Adipocyte (in vitro differentiated cells): Measurements from ENCODE around the gene ERBB2.
A peak's percentile ranks its signal among the peaks of the same experiment; 100 is the strongest.

Experiments
- DNase-seq: peaks from one replicate; pipeline ENCODE4 v3.0.0-alpha.2; 2015; ENCODE audit warnings: low read depth
- H3K27me3 ChIP-seq: replicated peaks from 2 replicates; pipeline ENCODE4 v1.7.0; 2013; ENCODE audit warnings: mild to moderate bottlenecking, low read length, moderate library complexity; ENCODE audit not compliant: control insufficient read depth, insufficient read depth
- H3K36me3 ChIP-seq: 2 replicates; pipeline ENCODE4 v1.7.0; 2013; ENCODE audit warnings: low read length, mild to moderate bottlenecking, moderate library complexity; ENCODE audit not compliant: control insufficient read depth, insufficient read depth, severe bottlenecking
- H3K4me1 ChIP-seq: 2 replicates; pipeline ENCODE4 v1.7.0; 2013; ENCODE audit warnings: mild to moderate bottlenecking, low read length, moderate library complexity; ENCODE audit not compliant: control insufficient read depth, insufficient read depth
- H3K4me3 ChIP-seq: 2 replicates; pipeline ENCODE4 v1.7.0; 2013; ENCODE audit warnings: mild to moderate bottlenecking, low read length, moderate library complexity
- H3K9ac ChIP-seq: 2 replicates; pipeline ENCODE4 v1.7.0; 2013; ENCODE audit warnings: mild to moderate bottlenecking, low read length, moderate library complexity
- H3K9me3 ChIP-seq: 2 replicates; pipeline ENCODE4 v1.7.0; 2013; ENCODE audit warnings: mild to moderate bottlenecking, low read length, moderate library complexity; ENCODE audit not compliant: control insufficient read depth

The ERBB2 gene

DNA sequence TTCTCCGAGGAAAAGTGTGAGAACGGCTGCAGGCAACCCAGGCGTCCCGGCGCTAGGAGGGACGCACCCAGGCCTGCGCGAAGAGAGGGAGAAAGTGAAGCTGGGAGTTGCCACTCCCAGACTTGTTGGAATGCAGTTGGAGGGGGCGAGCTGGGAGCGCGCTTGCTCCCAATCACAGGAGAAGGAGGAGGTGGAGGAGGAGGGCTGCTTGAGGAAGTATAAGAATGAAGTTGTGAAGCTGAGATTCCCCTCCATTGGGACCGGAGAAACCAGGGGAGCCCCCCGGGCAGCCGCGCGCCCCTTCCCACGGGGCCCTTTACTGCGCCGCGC is at the start of gene ERBB2:
Gene ERBB2, plus strand, starts transcription at position 247 of the 330 bp plus-strand sequence. CDS start 175 bp downstream, outside the sequence.
- peak within 1 kb of the TSS; percentile 79 for H3K9ac ChIP-seq
- H3K4me1 ChIP-seq = peaks cover 8% of the 10 kb centered on the region
- no peaks in the 10 kb centered on the region for H3K27me3 ChIP-seq
- no peaks in the 10 kb centered on the region for H3K36me3 ChIP-seq
- H3K4me3 ChIP-seq = peak within 1 kb of the TSS; percentile 84
- H3K9me3 ChIP-seq = no peaks in the 10 kb centered on the region
- DNase-seq = peak; percentile 93

DNA sequence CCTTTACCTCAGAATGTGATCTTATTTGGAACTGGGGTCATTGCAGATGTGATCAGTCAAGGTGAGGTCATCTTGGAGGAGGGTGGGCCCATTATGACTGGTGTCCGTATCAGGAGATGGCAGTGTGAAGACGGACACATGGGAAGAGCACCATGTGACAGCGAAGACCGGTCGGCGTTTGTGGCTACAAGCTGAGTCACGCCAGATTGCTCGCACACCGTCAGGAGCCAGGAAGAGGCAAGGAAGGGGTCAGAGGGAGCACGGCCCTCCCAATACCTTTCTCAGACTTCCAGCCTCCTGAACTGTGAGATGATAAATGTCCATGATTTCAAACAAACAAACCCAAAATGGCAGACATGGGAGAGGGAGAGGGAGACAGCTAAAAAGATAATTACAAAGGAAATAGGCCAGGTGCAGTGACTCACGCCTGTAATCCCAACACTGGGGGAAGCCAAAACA is 49.7 kb upstream of the ERBB2 start:
- Histone ChIP-seq H3K9ac (no peak overlapping the region), H3K27me3 (no peaks in the 10 kb centered on the region)
- no peak for DNase-seq

DNA sequence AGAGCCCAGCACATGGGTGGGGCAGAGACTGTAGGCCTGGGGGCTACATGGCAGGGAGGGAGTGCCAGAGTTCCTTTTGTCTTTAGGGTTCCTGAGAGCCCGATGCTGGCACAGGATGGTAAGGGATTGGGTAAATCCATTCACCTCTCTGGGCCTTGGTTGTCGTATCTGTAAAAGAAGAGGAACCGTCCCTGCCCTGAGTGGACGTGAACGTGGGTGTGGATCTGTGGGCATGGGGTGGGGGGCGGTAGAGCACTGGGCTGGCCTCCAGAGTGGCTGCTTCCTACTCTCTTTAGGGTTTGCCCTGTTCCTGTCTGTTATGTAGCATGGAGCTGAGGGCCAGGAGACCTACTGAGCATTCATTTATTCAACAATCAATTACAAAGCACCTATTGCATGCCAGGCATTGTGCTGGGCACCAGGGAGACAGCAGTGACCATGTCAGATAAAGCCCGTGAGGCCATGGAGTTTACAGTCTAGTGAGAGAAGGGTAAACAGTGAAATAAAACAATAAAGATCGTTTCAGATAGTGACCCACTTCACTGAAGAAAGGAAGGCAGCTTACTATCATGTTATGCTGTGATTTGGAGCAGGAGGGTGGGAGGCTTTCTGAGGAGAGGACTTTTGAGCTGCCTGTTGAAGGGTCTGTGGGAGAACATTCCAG is 47.8 kb upstream of the ERBB2 start:
- no peak overlapping the region for H3K9ac ChIP-seq
- no peaks in the 10 kb centered on the region for H3K9me3 ChIP-seq
- no peak overlapping the region for H3K4me3 ChIP-seq
- DNase-seq = no peak
- H3K27me3 ChIP-seq = no peaks in the 10 kb centered on the region
- H3K4me1 ChIP-seq = no peaks in the 10 kb centered on the region
- H3K36me3 ChIP-seq = peaks cover 4% of the 10 kb centered on the region

More for the DNA sequence above, 49.7 kb upstream of the ERBB2 start:
- Histone ChIP-seq H3K4me1 (no peaks in the 10 kb centered on the region), H3K4me3 (no peak overlapping the region), H3K36me3 (peaks cover 4% of the 10 kb centered on the region), H3K9me3 (no peaks in the 10 kb centered on the region)

DNA sequence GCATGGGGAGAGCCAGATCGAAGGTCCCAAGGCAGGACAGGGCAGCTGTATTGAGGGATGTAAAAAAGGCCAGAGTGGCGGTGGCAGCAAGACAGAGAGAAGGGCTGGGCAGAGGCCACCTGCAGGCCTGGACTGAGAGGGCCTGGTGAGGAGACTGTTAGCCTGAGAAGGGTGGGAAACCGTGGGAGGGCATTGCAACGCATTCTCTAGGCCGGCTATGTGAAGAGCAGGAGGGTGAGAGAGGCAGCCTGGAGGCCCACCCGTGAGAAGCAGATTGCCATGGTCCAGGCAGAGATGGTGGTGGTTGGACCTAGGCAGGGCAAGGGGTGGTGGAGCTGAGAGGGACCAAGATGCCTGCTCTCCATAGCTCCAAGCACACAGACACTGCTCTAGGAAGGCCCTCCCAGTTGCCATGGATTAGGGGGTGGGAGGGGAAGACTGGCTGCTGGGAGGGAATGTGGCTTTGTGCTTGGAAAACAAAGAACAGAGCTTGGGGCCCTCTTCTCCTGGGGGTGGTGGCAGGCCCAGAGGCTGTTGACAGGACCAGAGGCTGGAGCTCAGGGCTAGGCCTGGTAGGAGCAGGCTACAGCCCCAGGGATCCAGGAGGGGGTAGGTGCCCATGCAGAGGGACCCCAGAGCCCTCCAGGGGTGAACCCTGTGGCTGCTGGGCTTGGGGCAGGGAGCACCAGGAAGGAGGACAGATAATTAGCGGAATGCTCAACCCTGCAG is 47.1 kb upstream of the ERBB2 start:
- Histone ChIP-seq H3K27me3 (no peaks in the 10 kb centered on the region), H3K9ac (no peak overlapping the region), H3K4me1 (no peaks in the 10 kb centered on the region), H3K36me3 (peaks cover 4% of the 10 kb centered on the region), H3K9me3 (no peaks in the 10 kb centered on the region), H3K4me3 (no peak overlapping the region)
- peak; percentile 22 for DNase-seq

DNA sequence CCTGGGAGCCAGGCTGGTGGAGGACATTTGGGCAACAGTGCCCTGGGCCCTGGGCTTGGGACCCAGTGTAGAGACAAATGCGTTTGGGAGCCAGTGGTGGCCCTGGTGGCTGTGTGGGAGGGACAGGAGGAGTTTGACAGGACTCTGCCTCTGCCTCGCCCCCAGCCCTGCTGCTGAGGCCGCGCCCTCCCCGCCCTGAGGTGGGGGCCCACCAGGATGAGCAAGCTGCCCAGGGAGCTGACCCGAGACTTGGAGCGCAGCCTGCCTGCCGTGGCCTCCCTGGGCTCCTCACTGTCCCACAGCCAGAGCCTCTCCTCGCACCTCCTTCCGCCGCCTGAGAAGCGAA is 46.6 kb upstream of the ERBB2 start:
- Histone ChIP-seq H3K36me3 (peaks cover 8% of the 10 kb centered on the region), H3K4me3 (no peak overlapping the region), H3K27me3 (no peaks in the 10 kb centered on the region), H3K9me3 (no peaks in the 10 kb centered on the region), H3K4me1 (no peaks in the 10 kb centered on the region), H3K9ac (no peak overlapping the region)
- no peak for DNase-seq

DNA sequence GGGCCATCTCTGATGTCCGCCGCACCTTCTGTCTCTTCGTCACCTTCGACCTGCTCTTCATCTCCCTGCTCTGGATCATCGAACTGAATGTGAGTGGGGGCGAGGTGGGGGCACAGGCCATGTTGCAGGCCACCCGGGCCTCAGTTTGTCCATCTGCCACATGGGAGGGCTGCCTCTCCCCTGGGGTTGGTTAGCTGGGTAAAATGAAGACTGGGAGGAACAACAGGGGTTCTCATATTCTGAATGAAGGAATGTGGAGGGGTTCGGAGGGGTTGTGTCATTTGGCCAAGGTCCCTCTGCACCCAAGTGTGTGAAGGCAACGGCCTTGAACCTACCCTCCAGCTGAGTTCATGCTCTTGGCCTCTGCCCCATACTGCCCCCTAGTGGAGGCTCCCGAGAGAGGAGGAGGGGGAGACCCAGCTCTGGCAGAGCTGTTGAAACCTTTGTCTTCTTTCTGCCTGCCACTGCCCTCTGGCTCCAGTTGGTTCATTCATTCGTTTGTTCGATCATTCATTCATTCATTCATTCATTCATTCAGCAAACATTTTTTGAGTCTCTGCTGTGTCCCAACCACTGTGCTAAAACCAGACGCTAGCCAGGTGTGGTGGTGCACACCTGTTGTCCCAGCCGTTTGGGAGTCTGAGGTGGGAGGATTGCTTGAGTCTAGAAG is 46.1 kb upstream of the ERBB2 start:
- peak; percentile 49 for DNase-seq
- H3K4me1 ChIP-seq = no peaks in the 10 kb centered on the region
- H3K9me3 ChIP-seq = no peaks in the 10 kb centered on the region
- no peak overlapping the region for H3K4me3 ChIP-seq
- peaks cover 14% of the 10 kb centered on the region for H3K36me3 ChIP-seq
- H3K9ac ChIP-seq = no peak overlapping the region
- H3K27me3 ChIP-seq = no peaks in the 10 kb centered on the region

DNA sequence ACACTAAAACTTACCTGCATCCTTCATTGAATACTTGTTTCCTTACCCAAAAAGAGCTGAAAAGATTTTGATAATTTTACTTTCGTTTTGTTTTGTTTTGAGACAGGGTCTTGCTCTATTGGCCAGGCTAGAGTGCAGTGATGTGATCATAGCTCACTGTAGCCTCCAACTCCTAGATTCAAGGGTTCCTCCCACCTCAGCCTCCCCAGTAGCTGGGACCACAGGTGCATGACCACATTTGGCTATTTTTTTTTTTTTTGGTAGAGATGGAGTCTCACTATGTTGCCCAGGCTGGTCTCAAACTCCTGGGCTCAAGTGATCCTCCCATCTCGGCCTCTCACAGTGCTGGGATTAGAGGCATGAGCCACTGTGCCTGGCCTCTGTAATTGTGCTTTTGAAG is 44.8 kb upstream of the ERBB2 start:
- no peak for DNase-seq
- no peak overlapping the region for H3K4me3 ChIP-seq
- no peaks in the 10 kb centered on the region for H3K27me3 ChIP-seq
- no peaks in the 10 kb centered on the region for H3K4me1 ChIP-seq
- peaks cover 22% of the 10 kb centered on the region for H3K36me3 ChIP-seq
- H3K9me3 ChIP-seq = no peaks in the 10 kb centered on the region
- H3K9ac ChIP-seq = no peak overlapping the region

DNA sequence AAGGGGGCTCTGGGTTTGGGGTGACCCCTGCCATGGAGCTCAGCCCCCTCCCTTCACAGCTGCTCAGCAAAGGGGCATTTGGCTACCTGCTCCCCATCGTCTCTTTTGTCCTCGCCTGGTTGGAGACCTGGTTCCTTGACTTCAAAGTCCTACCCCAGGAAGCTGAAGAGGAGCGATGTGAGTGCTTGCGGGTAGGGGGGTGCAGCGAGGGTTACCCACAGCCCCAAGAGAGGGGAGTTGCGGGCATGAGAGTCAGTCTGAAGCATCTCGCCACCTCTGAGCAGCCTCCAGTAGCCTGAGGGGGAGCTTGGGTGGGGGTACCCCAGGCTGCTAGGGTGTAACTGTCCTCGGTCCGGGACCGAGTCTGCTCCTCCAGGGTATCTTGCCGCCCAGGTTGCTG is 41.5 kb upstream of the ERBB2 start:
- H3K9me3 ChIP-seq = no peaks in the 10 kb centered on the region
- H3K27me3 ChIP-seq = no peaks in the 10 kb centered on the region
- no peak overlapping the region for H3K4me3 ChIP-seq
- no peak for DNase-seq
- no peak overlapping the region for H3K9ac ChIP-seq
- H3K36me3 ChIP-seq = peaks cover 38% of the 10 kb centered on the region
- no peaks in the 10 kb centered on the region for H3K4me1 ChIP-seq

DNA sequence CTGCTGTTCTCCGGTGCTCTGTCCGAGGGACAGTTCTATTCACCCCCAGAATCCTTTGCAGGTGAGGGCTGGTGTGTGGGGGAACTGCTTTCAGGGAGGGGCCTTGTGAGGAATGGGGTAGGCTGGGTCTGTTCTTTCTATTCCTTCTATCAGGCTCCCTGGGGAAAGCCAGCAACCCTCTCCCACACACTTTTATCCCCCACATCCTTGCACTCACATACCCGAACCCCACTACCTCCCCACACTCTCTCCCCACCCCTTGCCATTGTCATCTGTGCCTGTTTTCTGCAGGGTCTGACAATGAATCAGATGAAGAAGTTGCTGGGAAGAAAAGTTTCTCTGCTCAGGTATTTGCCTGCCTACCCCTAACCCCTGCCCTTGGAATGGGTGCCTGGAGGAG is 41.1 kb upstream of the ERBB2 start:
- H3K27me3 ChIP-seq = no peaks in the 10 kb centered on the region
- H3K4me3 ChIP-seq = no peak overlapping the region
- no peaks in the 10 kb centered on the region for H3K4me1 ChIP-seq
- no peak for DNase-seq
- no peak overlapping the region for H3K9ac ChIP-seq
- H3K9me3 ChIP-seq = no peaks in the 10 kb centered on the region
- H3K36me3 ChIP-seq = peaks cover 38% of the 10 kb centered on the region

DNA sequence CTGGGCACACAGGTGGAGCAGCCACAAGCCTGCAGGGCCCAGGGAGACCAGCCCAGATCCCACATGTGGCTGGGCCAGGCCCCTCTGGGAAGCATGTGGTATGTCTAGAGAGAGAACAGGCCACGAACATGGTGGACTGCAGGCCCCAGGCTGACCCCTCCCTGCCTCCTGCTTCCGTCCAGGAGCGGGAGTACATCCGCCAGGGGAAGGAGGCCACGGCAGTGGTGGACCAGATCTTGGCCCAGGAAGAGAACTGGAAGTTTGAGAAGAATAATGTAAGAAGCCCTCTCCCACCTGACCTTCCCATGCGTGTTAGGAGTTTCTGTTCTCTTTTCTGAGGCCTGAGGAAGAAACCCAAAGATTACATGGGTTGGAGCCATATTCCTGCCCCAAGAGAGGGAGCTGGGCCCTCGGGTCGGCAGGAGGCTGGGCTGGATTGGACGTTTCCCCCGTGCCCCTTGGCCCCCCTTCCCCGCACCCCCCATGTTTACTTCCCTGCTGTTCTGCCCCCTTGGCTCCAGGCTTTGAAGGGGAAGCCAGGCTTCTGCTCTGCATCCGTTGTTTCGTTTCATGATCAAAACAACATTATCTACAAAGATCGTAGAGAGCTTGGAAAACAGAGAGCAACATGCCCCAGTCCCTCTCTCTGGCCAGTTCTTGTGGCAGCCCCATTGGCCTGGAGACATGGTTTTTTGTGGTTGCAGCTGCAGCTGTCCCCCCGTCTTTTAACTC is 40.4 kb upstream of the ERBB2 start:
- Histone ChIP-seq H3K36me3 (peaks cover 38% of the 10 kb centered on the region), H3K4me3 (no peak overlapping the region), H3K4me1 (no peaks in the 10 kb centered on the region), H3K27me3 (no peaks in the 10 kb centered on the region), H3K9ac (no peak overlapping the region), H3K9me3 (no peaks in the 10 kb centered on the region)
- DNase-seq = no peak

DNA sequence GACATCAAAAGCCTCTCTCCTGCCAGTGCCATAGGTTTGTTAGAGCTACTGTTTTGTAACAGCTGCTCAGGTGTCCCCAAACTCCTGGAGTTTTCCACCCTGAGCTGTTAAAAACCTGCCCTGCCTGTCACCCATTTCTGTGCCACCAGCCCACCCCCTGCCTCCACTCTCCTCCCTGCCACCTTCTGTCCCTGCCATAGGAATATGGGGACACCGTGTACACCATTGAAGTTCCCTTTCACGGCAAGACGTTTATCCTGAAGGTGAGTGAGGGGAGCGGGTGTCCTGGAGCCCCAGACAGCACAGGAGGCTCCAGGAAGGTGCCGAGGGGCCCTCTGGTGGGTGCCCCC is 39.9 kb upstream of the ERBB2 start:
- Histone ChIP-seq H3K36me3 (peaks cover 36% of the 10 kb centered on the region), H3K9ac (no peak overlapping the region), H3K27me3 (no peaks in the 10 kb centered on the region), H3K4me1 (no peaks in the 10 kb centered on the region), H3K9me3 (no peaks in the 10 kb centered on the region), H3K4me3 (no peak overlapping the region)
- DNase-seq = no peak
